SH-SY5Y (cell line): Measurements from ENCODE around the gene VSX1.

Experiments used
- GATA2 ChIP-seq: IDR thresholded peaks from 2 replicates; pipeline ENCODE4 v1.6.1; 2011; ENCODE audit warnings: mild to moderate bottlenecking, low read depth, low read length
- GATA3 ChIP-seq: IDR thresholded peaks from 2 replicates; pipeline ENCODE4 v1.6.1; 2011; ENCODE audit warnings: low read depth, mild to moderate bottlenecking, low read length, moderate library complexity

- TF ChIP-seq GATA3 = no peak
- no peak for TF ChIP-seq GATA2
These were observed 49.3 kb downstream of the VSX1 start for GRCh38 chr20:25032478-25033264.
